DOHH2 (cell line): ENCODE data around the gene PAFAH2.

ENCODE experiments used
- H3F3A ChIP-seq: fragments of 200-600 bp; sonication (generic), shearing (Covaris generic); 2 replicates; pipeline ENCODE4 v1.6.0; 2016; ENCODE audit warnings: antibody characterized with exemption, mild to moderate bottlenecking; ENCODE audit not compliant: control insufficient read depth, insufficient read depth
- H3K27ac ChIP-seq: fragments of 200-600 bp; sonication (generic); 2 replicates; pipeline ENCODE4 v1.5.1; 2014; ENCODE audit warnings: low read depth, mild to moderate bottlenecking, low read length, moderate library complexity
- H3K27me3 ChIP-seq: fragments of 200-600 bp; sonication (generic); 2 replicates; pipeline ENCODE4 v1.6.1; 2014; ENCODE audit warnings: mild to moderate bottlenecking, low read length, mixed read lengths; ENCODE audit not compliant: control insufficient read depth
- H3K36me3 ChIP-seq: fragments of 200-600 bp; sonication (generic); 2 replicates; pipeline ENCODE4 v1.6.1; 2014; ENCODE audit warnings: mild to moderate bottlenecking, low read length, moderate library complexity, mixed read lengths; ENCODE audit not compliant: control insufficient read depth
- H3K4me1 ChIP-seq: fragments of 200-600 bp; sonication (generic); 2 replicates; pipeline ENCODE4 v1.6.1; 2014; ENCODE audit warnings: mild to moderate bottlenecking, low read length, mixed read lengths; ENCODE audit not compliant: control insufficient read depth
- H3K4me2 ChIP-seq: fragments of 200-600 bp; sonication (generic); 2 replicates; pipeline ENCODE4 v1.6.0; 2014; ENCODE audit warnings: mild to moderate bottlenecking, low read length, moderate library complexity
- H3K4me3 ChIP-seq: fragments of 200-600 bp; sonication (generic); 2 replicates; pipeline ENCODE4 v1.5.1; 2014; ENCODE audit warnings: mild to moderate bottlenecking, low read length, mixed read lengths
- H3K79me2 ChIP-seq: fragments of 200-600 bp; sonication (generic); 2 replicates; pipeline ENCODE4 v1.6.1; 2014; ENCODE audit warnings: mild to moderate bottlenecking, low read length, mixed read lengths; ENCODE audit not compliant: control insufficient read depth
- H3K9me2 ChIP-seq: fragments of 200-600 bp; sonication (generic); replicated peaks from 2 replicates; pipeline ENCODE4 v1.6.1; 2014; ENCODE audit warnings: mild to moderate bottlenecking, low read length, mixed read lengths; ENCODE audit not compliant: control insufficient read depth
- H3K9me3 ChIP-seq: fragments of 200-600 bp; sonication (generic); 2 replicates; pipeline ENCODE4 v1.6.1; 2014; ENCODE audit warnings: antibody characterized with exemption, low read length, mixed read lengths; ENCODE audit not compliant: control insufficient read depth, insufficient read depth
- H4K20me1 ChIP-seq: fragments of 200-600 bp; sonication (generic); 2 replicates; pipeline ENCODE4 v1.6.0; 2014; ENCODE audit warnings: low read depth, mild to moderate bottlenecking, antibody characterized with exemption, low read length, moderate library complexity; ENCODE audit not compliant: control insufficient read depth, insufficient read depth
- EZH2phosphoT487 ChIP-seq: fragments of 200-600 bp; sonication (generic); IDR thresholded peaks from 2 replicates; pipeline ENCODE4 v1.6.1; 2017; ENCODE audit warnings: borderline replicate concordance, mild to moderate bottlenecking, antibody characterized with exemption, low read length, moderate library complexity, mixed read lengths
- TF ChIP-seq, protein P1 (sequence below): fragments of 200-600 bp; sonication (generic); IDR thresholded peaks from one replicate; pipeline ENCODE4 v1.5.1; 2014; ENCODE audit warnings: antibody characterized with exemption, mild to moderate bottlenecking, low read depth, low read length; ENCODE audit not compliant: poor library complexity, severe bottlenecking

The PAFAH2 gene

DNA sequence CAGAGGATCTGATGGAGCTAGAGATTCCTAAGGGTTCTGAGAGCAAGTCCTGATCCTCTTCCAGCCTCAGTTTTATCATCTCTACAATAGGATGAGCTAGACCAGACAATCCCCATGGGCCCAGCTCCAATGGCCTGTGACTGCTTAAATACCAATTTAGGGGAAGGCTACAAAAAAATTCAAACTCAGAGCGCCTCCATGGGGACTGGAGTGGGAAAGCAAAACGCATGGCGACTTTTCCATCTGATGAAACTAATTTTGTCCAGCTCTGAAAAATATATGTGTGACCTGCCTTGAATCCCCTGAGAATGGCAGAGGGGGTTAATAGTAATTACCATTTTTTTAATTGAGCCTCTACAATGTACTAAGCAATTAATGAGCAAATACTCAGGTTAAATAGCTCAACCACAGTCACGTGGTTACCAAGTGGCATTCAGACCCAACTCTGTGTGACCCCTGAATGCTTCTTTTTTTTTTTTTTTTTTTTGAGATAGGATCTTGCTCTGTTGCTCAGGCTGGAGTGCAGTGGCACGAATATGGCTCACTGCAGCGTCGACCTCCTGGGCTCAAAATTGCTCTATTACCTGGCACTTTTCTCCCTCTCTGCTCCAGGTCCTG, 32.1 kb upstream of the PAFAH2 start:
- H3F3A ChIP-seq, result no peaks in the 10 kb centered on the region
- H3K9me2 ChIP-seq, result no peaks in the 10 kb centered on the region
- no peak overlapping the region for H3K4me2 ChIP-seq
- H3K4me1 ChIP-seq, result peaks cover 4% of the 10 kb centered on the region
- no peak overlapping the region for H3K4me3 ChIP-seq
- no peak for TF ChIP-seq EZH2phosphoT487
- TF ChIP-seq, protein P1, sequence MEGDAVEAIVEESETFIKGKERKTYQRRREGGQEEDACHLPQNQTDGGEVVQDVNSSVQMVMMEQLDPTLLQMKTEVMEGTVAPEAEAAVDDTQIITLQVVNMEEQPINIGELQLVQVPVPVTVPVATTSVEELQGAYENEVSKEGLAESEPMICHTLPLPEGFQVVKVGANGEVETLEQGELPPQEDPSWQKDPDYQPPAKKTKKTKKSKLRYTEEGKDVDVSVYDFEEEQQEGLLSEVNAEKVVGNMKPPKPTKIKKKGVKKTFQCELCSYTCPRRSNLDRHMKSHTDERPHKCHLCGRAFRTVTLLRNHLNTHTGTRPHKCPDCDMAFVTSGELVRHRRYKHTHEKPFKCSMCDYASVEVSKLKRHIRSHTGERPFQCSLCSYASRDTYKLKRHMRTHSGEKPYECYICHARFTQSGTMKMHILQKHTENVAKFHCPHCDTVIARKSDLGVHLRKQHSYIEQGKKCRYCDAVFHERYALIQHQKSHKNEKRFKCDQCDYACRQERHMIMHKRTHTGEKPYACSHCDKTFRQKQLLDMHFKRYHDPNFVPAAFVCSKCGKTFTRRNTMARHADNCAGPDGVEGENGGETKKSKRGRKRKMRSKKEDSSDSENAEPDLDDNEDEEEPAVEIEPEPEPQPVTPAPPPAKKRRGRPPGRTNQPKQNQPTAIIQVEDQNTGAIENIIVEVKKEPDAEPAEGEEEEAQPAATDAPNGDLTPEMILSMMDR, result peak; percentile 41
- H3K9me3 ChIP-seq, result no peaks in the 10 kb centered on the region
- H3K27me3 ChIP-seq, result peaks cover 12% of the 10 kb centered on the region
- no peaks in the 10 kb centered on the region for H3K79me2 ChIP-seq
- H3K36me3 ChIP-seq, result no peaks in the 10 kb centered on the region
- no peak overlapping the region for H3K27ac ChIP-seq
- no peaks in the 10 kb centered on the region for H4K20me1 ChIP-seq

DNA sequence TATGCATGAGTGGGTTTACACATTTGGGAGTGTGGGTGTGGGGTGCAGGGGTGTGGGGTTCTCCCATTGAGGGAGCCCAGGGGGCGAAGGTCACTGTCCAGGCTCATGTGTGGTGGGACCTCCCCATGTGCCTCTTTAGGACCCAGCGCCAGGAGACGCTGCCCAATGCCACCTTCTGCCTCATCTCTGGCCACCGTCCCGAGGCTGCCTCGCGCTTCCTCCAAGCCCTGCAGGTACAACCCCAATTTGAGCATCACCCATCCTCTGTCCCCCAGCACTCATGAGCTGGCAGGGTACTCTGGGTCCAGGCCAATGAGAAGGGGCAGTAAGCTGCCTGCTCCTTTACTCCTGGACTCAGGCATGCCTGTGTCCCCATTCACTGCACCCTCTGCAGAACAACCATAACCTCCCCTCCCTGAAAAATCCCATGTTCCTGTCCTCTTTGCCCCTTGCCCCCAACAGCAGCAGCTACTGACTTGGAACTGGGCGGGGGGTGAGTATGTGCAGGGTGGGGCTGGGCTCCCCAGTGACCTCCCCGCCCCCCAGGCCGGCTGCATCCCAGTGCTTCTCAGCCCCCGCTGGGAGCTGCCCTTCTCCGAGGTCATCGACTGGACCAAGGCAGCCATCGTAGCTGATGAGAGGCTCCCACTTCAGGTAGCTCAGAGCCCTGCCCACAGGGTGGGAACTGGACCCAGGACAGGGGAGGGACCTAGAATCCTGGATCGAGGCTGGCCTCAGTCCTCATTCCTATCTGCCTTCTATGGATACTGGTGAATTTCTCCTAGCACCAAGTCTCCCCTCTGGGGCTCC, 31.4 kb upstream of the PAFAH2 start:
- H3K4me2 ChIP-seq, result no peak overlapping the region

DNA sequence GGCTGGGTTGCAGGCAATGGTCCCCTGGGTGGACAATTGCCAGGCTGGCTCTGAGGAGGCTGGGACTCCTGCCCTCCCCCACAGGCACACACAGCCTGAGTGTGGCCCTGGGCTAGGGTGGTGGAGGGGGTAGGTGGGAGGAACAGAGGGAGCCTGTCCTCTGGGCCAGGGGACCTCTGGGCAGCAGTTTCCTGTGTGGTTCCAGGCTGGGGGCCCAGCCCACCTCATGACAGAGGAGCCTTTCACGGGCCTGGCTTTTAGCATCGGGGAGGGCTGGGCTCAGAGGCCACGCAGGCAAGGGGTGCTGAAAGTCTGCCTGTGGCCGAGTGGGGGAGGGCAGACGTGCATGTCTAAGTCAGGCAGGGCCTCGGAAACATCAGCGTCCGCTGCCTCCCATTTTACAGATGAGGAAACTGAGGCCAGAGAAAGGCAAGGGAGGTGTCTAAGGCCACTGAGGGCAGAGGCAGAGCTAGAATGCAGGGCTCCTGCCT, 30.7 kb upstream of the PAFAH2 start:
- H3K4me2 ChIP-seq, result no peak overlapping the region
- H3K9me3 ChIP-seq, result no peaks in the 10 kb centered on the region
- H3K27ac ChIP-seq, result no peak overlapping the region
- H3K4me1 ChIP-seq, result no peaks in the 10 kb centered on the region
- no peak for TF ChIP-seq EZH2phosphoT487
- TF ChIP-seq, protein P1, result no peak
- no peaks in the 10 kb centered on the region for H3F3A ChIP-seq
- no peak overlapping the region for H3K4me3 ChIP-seq
- H3K79me2 ChIP-seq, result no peaks in the 10 kb centered on the region
- H4K20me1 ChIP-seq, result no peaks in the 10 kb centered on the region
- H3K27me3 ChIP-seq, result peaks cover 8% of the 10 kb centered on the region
- no peaks in the 10 kb centered on the region for H3K9me2 ChIP-seq
- H3K36me3 ChIP-seq, result no peaks in the 10 kb centered on the region

More for the DNA sequence above, 31.4 kb upstream of the PAFAH2 start:
- H3K36me3 ChIP-seq, result no peaks in the 10 kb centered on the region
- no peaks in the 10 kb centered on the region for H3F3A ChIP-seq
- no peaks in the 10 kb centered on the region for H3K9me3 ChIP-seq
- no peaks in the 10 kb centered on the region for H3K79me2 ChIP-seq
- H3K27me3 ChIP-seq, result peaks cover 9% of the 10 kb centered on the region
- no peak overlapping the region for H3K4me3 ChIP-seq
- TF ChIP-seq, protein P1, result no peak
- TF ChIP-seq EZH2phosphoT487, result no peak
- no peaks in the 10 kb centered on the region for H3K4me1 ChIP-seq
- no peaks in the 10 kb centered on the region for H3K9me2 ChIP-seq
- H4K20me1 ChIP-seq, result no peaks in the 10 kb centered on the region
- H3K27ac ChIP-seq, result no peak overlapping the region
